HEK293T (cell line): ENCODE measurements around the gene HILPDA.

ENCODE experiments used
- CTCF ChIA-PET: fragments of 350-600 bp; formaldehyde crosslinking; extraction: SDS; loops from one replicate; lab custom pipeline; 2021; ENCODE audit warnings: antibody characterized with exemption, inconsistent platforms; lab: Yijun Ruan, JAX
- POLR2A ChIA-PET: fragments of 350-600 bp; formaldehyde crosslinking; extraction: SDS; loops from one replicate; lab custom pipeline; 2020; ENCODE audit warnings: antibody characterized with exemption, inconsistent platforms; lab: Yijun Ruan, JAX
- DNase-seq: peaks from one replicate; pipeline ENCODE4 v3.0.0; 2012; ENCODE audit warnings: mixed read lengths; ENCODE audit errors: extremely low spot score
- ARNT ChIP-seq: fragments of 450-650 bp; IDR thresholded peaks from 2 replicates; pipeline ENCODE4 v1.6.1; 2017; ENCODE audit warnings: mild to moderate bottlenecking
- BHLHE40 ChIP-seq: fragments of 450-650 bp; IDR thresholded peaks from 2 replicates; pipeline ENCODE4 v1.6.1; 2016; ENCODE audit warnings: mild to moderate bottlenecking, moderate library complexity, borderline replicate concordance
- CTBP1 ChIP-seq: fragments of 450-650 bp; IDR thresholded peaks from 2 replicates; pipeline ENCODE4 v1.6.1; 2016; ENCODE audit warnings: borderline replicate concordance
- ELF4 ChIP-seq: fragments of 450-650 bp; IDR thresholded peaks from 2 replicates; pipeline ENCODE4 v1.6.1; 2017; ENCODE audit warnings: antibody characterized with exemption
- FOXA1 ChIP-seq: fragments of 450-650 bp; IDR thresholded peaks from 2 replicates; pipeline ENCODE4 v1.6.1; 2016; ENCODE audit warnings: mild to moderate bottlenecking
- FOXK2 ChIP-seq: fragments of 450-650 bp; IDR thresholded peaks from 2 replicates; pipeline ENCODE4 v1.6.1; 2016; ENCODE audit warnings: mild to moderate bottlenecking
- FOXM1 ChIP-seq: fragments of 450-650 bp; IDR thresholded peaks from 2 replicates; pipeline ENCODE4 v1.6.1; 2017; ENCODE audit warnings: mild to moderate bottlenecking, borderline replicate concordance
- HDGF ChIP-seq: fragments of 450-650 bp; IDR thresholded peaks from 2 replicates; pipeline ENCODE4 v1.6.1; 2017; ENCODE audit warnings: antibody characterized with exemption, borderline replicate concordance
- L3MBTL2 ChIP-seq: fragments of 450-650 bp; conservative IDR thresholded peaks from 2 replicates; pipeline ENCODE4 v1.6.1; 2016; ENCODE audit warnings: mild to moderate bottlenecking
- LEF1 ChIP-seq: fragments of 450-650 bp; IDR thresholded peaks from 2 replicates; pipeline ENCODE4 v1.6.1; 2017; ENCODE audit warnings: mild to moderate bottlenecking, borderline replicate concordance
- NFRKB ChIP-seq: fragments of 450-650 bp; IDR thresholded peaks from 2 replicates; pipeline ENCODE4 v1.6.1; 2016; ENCODE audit warnings: mild to moderate bottlenecking, moderate library complexity
- SP1 ChIP-seq: fragments of 450-650 bp; IDR thresholded peaks from 2 replicates; pipeline ENCODE4 v1.6.1; 2017
- SUZ12 ChIP-seq: fragments of 450-650 bp; IDR thresholded peaks from 2 replicates; pipeline ENCODE4 v1.6.1; 2016; ENCODE audit warnings: mild to moderate bottlenecking
- TARDBP ChIP-seq: fragments of 450-650 bp; IDR thresholded peaks from 2 replicates; pipeline ENCODE4 v1.6.1; 2016
- ZNF384 ChIP-seq: fragments of 450-650 bp; IDR thresholded peaks from 2 replicates; pipeline ENCODE4 v1.6.1; 2016
- TF ChIP-seq, protein P1 (sequence below): fragments of 450-650 bp; IDR thresholded peaks from 2 replicates; pipeline ENCODE4 v1.6.1; 2016

The HILPDA gene

DNA sequence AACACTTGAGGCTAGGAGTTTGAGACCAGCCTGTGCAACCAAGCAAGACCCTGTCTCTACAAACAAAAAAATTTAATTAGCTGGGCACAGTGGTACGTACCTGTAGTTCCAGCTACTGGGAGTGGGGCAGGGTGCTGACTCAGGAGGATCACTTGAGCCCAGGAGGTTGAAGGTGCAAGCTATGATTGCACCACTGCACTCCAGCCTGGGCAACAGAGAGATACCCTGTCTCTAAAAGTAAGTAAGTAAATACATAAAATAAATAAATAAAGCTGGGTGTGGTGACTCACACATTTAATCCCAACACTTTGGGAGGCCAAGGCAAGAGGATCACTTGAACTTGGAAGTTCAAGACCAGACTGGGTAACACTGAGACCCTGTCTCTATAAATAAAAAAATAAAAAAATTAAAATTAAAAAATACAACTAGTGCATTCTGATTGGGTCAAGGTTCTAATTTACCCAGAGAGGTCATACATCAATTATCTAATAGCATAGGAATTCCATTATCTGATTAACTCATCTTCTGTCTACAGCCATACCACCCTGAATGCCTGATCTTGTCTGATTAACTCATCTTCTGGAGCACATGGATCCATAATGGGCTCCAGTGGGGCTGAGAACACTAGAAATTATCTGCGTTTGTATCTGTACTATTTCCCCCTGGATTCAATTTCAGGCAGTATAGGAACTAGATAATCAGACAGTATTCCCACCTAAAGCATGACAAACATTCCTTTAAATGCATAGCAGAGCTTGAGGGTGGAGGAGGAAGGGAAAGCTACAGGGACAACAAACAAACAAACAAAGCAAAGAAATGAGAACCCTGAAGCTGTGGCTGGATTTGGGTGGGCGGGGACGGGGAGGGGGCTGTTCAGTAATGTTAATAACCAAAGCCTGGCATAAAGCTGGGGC lies 21.0 kb upstream of the HILPDA start:
- DNase-seq, result no peak
- POLR2A ChIA-PET, result interaction anchor here (1.2 to 2.4 kb wide), 2 partner anchors 19 to 20 kb away, joined by 4 to 19 read pairs; partner anchors contain the start of gene HILPDA
- CTCF ChIA-PET, result interaction anchor here (0.6 to 2.1 kb wide), 3 partner anchors 9 to 1168 kb away, joined by 4 to 8 read pairs (median 5); no protein-coding TSS in a partner anchor
- no peak for TF ChIP-seq L3MBTL2
- no peak for TF ChIP-seq TARDBP
- no peak for TF ChIP-seq LEF1
- TF ChIP-seq ZNF384, result no peak
- TF ChIP-seq FOXM1, result no peak
- TF ChIP-seq FOXK2, result no peak
- TF ChIP-seq ELF4, result no peak
- no peak for TF ChIP-seq FOXA1
- TF ChIP-seq SP1, result no peak
- TF ChIP-seq, protein P1, sequence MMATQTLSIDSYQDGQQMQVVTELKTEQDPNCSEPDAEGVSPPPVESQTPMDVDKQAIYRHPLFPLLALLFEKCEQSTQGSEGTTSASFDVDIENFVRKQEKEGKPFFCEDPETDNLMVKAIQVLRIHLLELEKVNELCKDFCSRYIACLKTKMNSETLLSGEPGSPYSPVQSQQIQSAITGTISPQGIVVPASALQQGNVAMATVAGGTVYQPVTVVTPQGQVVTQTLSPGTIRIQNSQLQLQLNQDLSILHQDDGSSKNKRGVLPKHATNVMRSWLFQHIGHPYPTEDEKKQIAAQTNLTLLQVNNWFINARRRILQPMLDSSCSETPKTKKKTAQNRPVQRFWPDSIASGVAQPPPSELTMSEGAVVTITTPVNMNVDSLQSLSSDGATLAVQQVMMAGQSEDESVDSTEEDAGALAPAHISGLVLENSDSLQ, result no peak
- no peak for TF ChIP-seq SUZ12
- TF ChIP-seq BHLHE40, result no peak

DNA sequence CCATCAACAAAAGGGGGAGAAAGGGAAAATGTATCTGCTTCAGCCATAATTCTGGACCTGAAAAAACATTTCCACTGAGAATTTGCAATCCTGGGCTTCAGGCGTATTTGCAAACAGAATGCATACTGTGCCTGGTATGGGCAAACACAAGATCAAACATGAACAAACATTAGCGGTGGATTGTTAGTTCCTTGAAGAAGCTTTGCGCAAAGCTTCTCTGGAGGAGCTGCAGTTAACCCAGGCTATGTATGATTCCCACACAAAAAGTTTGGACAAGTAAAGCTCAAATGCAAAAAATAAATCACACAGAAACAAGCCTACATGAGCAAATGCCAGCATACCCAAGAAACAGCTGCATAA lies 20.4 kb upstream of the HILPDA start:
- no peak for DNase-seq
- CTCF ChIA-PET, result interaction anchor here (0.6 to 2.1 kb wide), 2 partner anchors 25 to 769 kb away, joined by 6 to 8 read pairs; no protein-coding TSS in a partner anchor
- TF ChIP-seq SUZ12, result no peak
- TF ChIP-seq TARDBP, result no peak
- no peak for TF ChIP-seq ARNT
- TF ChIP-seq ZNF384, result no peak
- no peak for TF ChIP-seq SP1
- TF ChIP-seq FOXK2, result no peak
- POLR2A ChIA-PET, result interaction anchor here (2.4 kb wide), 1 partner anchor 20 kb away, joined by 19 read pairs; the partner anchor contains the start of gene HILPDA

DNA sequence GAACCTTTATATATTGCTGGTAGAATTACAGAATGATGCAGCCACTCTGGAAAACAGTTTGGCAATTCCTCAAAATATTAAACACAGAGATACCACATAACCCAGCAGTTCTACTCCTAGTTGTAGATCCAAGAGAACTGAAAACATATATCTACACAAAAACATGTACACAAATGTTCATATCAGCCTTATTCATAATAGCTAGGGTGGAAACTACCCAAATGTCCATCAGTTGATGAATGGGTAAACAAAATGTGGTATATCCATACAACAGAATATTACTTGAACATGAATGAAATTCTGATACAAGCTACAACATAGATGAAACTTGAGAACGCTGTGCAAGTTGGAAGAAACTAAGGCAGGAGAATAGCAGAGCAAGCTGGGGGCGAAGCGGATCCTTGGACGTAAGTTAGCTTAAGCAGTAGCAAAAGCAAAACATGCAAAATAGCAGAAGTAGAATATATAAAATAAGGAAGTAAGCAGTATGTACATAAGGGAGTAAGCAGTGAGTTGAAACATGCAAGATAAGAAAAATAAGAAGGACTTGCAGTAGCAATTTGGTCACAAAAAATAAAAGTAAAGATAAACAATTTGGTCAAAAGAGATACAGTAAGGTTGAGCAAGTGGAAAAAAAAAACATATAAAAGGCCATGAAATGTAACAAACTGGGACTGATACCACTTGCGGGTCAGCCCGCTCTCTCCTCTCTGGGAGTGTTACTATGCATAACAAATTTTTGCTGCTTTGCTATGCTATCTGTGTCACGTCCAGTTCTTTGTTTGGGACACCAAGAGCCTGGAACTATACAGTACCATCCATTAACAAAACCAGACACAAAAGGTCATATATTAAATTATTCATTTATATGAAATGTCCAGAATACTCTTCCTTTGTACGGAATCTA lies 18.0 kb upstream of the HILPDA start:
- CTCF ChIA-PET, result no interaction called here
- TF ChIP-seq NFRKB (no peak), SUZ12 (no peak), LEF1 (no peak), CTBP1 (no peak), ZNF384 (no peak), L3MBTL2 (no peak), SP1 (no peak), HDGF (no peak), FOXA1 (no peak)
- TF ChIP-seq, protein P1, result no peak
- DNase-seq, result no peak
- POLR2A ChIA-PET, result no interaction called here

GRCh38 chr7:128442356-128442755 lies 13.3 kb upstream of the HILPDA start:
- CTCF ChIA-PET, result interaction anchor here (1.1 to 1.3 kb wide), 2 partner anchors 13 to 17 kb away, joined by 3 to 9 read pairs; partner anchors contain the start of gene HILPDA

More at GRCh38 chr7:128442356-128442755, 13.3 kb upstream of the HILPDA start:
- DNase-seq, result no peak
- POLR2A ChIA-PET, result interaction anchor here (2.7 kb wide), 1 partner anchor 13 kb away, joined by 9 read pairs; the partner anchor contains the start of gene HILPDA
- TF ChIP-seq CTBP1 (no peak), ZNF384 (no peak), BHLHE40 (no peak), ARNT (no peak), NFRKB (no peak), SP1 (no peak), LEF1 (no peak), TARDBP (no peak), FOXM1 (no peak), SUZ12 (no peak), FOXA1 (no peak), ELF4 (no peak), L3MBTL2 (no peak), HDGF (no peak), FOXK2 (no peak)
- TF ChIP-seq, protein P1, result no peak
